GM19463 (cell line): ENCODE results near the gene RAB38.

Experiments
- ATAC-seq: cut with Tn5 transposase; IDR thresholded peaks from one replicate; pipeline ENCODE4 v1.9.1; 2021; ENCODE audit warnings: mild to moderate bottlenecking, moderate library complexity; ENCODE audit not compliant: unreplicated experiment

Gene RAB38

DNA sequence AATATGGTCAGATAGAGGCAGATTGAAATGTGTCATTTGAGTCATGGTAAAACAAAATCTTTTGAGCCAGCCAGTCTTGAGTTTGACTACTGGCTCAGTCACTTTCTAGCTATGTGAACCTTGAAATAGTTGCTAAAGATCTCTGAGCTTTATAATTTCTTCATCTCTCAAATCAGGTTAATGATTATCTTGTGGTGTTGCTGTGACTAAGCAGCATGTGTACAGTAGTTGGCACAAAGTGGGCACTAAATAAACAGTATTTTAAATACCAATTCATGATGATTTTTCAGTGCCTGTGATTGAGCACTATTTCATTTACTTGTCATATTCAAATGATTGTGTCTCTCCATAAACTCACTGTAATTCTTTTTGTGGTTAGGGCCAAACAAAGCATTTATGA lies 70.8 kb downstream of the RAB38 start:
- ATAC-seq = peak; percentile 49

DNA sequence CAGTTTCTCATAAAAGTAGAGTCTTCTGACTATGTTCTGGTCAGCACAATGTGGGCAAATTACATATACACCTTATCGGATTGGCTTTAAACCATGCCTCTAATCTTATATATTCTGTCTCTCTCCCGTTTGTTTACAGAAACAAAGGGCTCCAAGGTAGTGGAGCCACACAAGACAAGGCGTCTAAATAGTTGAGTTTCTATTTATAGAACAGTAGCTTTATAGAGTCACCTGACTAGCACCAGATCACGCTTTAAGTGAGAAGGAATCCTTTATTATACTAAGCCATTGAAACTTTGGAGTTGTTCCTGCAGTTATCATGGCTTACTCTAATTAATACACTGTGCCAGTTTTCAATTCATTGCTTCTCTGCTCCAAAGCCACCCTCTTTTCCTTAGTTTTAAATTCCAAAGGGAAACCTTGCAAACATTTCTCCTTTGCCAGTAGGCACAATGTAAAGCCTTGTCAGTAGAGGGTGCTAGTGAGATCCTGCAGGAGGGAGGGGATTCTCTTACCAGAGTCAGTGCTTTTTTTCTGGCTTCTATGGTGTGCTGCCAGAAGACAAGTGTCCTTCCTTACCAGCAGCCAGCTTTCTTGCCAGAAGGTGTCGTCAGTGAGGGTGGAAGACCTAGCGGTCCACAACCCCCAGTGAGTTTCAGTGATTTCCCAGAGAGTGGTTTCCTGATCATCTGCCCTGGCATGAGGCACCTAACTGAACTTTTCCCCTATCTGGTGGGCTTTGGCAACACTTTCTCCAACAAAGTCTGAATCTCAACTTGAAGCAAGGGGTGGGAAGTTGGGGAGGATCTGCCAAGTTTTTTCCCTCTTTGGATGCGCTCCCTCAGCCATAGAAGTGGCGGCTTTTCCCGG lies 71.7 kb downstream of the RAB38 start:
- peak; percentile 81 for ATAC-seq

DNA sequence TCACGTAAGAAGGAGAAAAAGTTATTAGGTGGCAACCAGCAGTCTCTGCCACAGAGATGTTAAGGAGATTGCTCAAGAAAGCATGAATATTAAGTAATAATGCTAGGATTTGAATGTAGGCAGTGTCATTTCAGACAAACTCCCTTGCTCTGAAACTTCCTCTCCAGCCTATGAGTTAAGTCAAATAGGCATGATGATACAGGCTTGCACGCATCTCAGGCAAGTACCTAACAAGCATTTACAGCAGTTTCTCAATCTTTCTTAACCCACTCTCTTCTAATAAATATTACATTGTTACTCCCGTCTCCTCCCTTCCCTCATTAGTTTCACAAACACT lies 72.7 kb downstream of the RAB38 start:
- no peak for ATAC-seq

DNA sequence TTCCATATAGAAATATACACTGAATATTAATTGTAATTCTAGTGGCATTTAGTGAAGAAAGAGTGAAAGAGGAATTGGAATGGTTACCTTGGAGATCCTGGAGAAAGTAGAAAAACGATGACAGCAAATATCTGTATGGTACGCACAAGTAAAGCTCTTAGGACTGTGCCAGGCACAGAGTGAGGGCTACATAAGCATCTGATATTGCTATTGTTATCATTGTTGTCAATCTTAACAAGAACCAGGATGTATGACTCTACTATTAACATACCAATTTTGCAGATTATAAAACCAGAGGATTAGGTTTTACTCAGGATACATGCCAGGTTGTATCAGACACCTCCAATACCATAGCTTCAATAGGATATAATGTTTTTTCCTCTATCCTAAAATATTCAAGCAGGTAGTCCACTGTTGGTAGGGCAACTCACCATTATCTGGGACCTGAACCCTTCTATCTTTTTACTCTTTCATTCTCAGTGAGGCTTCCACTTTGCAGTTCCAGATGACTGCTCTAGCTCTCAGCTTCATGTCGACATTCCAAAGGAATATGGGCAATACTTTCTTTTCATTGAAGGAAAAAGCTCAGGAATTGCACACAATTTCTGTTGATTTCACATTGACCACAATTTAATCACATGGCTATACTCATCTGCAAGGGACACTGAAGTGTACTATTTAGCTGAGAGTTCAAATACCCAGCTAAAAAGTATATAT lies 73.2 kb downstream of the RAB38 start:
- ATAC-seq = no peak

DNA sequence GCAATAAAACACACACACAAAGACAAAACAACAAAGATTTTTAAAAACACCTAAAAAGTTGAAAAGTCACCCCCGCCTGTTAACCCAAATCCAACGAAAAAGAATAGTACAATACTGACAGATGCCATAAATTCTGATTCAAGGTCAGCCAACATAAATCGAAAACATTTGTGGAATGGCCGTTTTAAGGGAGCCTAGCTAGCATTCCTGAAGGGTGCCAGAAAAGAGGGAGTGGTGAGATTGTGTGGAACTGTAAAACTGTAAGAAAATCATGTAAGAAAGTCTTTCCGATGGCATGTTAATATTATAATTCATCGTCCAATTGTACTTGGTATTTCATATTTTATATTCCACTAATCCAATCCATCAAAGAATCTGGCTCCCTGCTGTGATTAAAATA lies 75.1 kb downstream of the RAB38 start:
- ATAC-seq = no peak

DNA sequence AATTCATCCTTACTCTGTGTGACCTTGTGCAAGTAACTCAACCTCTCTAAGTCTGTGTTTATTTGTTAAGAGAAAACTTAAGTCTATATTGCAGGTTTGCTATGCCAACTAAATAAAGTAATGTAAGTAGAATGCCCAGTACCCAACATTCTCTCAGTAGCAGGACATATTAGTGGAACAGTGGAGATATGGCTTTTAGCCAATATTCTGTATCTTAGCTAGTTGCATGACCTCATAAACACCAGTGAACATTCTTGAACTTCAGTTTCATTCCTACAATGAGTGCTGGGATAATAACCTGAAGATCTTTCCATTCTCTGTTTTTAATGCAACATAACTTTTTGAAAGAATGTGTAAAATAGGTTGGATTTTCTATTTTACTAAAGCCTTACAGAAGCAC lies 77.0 kb downstream of the RAB38 start:
- no peak for ATAC-seq

DNA sequence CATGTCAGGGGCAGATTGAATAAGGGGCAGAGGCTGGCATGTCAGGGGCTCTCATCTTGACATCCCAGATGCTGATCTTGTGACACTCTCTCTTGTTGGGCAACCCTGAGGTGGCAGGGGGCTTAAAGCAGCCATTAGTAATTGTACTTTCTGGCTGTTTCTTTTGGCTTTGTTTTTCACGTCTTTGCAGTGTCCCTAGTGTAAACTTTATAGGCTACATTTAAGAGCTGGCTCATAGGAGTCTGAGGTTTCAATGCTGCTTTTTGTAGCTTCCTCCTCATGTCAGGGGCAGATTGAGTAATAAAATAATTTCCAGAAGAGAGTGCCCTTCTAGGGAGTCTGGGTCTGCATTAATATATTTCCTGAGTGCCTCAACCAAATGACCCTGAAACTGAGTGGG lies 86.1 kb downstream of the RAB38 start:
- ATAC-seq = no peak

DNA sequence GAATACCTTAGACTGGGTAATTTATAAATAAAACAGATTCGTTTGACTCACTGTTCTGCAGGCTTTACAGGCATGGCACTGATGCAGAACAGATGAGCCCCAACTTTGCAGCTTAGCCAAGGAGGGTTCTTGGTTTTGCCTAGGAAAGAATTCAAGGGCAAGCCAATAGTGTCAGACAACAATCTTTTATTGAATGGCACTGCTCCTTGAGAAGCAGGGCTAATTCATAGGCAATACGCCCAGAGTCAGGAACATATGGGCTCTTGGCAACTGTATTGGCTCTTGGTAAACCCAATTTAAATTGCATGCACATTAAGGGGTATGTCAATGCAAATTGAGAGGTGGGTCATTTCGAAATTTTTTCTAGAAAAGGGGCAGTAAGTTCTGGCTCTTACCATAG lies 87.9 kb downstream of the RAB38 start:
- no peak for ATAC-seq

DNA sequence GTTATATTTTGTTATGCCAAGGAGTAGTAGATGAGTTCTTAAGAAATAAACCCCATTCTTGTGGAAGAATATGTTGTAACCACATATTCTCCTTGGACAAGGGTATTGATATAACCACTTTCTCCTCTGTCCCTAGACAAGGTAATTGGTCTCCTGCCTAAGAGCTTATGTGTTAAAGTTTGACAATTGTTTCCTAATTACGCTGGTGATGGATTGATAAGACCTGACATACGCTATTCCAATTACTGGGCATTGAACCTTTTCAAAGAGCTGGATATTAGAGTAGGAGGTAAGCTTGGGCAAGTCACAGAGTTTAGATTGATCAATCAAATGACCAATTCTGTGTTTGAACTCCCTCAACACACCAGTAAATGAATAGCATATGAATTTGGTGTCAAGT lies 88.9 kb downstream of the RAB38 start:
- no peak for ATAC-seq

DNA sequence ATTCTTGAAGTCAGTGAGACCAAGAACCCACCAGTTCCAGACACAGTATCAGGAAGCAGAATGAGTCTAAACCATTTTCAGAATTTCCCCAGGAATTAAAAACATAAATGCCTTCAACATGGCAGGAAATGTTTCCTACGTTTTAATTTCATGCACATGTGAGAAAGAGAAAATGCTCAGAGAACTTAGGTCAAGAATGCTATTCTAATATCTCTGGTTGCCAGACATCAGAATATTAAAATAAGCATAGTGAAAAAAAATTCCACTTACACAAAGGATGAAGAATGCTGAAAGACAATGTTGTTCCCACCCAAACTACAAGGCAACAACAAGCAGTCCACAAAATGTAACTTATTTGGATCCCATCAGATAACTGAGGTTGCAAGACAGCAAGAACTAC lies 104.8 kb downstream of the RAB38 start:
- no peak for ATAC-seq

DNA sequence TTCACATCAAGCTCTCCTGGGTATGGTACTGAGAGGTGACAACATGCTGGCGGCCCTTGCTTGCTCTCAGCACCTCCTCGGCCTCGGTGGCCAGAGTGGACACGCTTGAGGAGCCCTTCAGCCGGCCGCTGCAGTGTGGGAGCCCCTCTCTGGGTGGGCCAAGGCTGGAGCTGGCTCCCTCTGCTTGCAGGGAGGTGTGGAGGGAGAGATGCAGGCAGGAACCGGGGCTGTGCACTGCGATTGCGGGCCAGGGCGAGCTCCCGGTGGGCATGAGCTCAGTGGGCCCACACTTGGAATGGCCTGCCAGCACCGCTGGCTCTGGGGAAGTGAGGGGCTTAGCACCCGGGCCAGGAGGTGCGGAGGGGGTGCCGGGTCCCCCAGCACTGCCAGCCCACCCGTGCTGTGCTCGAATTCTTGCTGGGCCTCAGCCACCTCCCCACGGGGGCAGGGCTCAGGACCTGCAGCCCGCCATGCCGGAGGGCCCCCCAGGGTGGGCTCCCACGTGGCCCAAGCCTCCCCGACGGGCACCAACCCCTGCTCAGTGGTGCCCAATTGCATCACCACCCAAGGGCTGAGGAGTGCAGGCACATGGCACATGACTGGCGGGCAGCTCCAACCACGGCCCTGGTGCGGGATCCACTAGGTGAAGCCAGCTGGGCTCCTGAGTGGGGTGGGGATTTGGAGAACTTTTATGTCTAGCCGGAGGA lies 106.2 kb downstream of the RAB38 start:
- no peak for ATAC-seq

DNA sequence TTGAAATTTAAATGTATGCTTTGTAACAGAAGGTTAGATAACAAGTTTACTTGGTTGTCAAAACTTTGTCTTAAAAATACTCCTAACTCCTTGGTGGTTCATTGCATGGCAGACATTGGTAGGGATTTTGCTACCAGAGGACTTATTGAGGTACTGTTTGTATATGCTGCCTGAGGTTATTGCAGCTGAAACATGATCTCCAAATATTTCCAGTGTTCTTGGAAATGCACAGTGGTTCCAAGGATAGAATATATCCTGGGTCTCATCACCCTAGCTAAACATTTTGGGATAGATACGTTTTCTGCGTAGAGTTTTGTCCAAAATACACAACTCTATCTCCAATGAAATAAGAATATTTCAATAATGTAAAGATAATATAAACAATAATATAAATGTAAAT lies 109.2 kb downstream of the RAB38 start:
- ATAC-seq = no peak

DNA sequence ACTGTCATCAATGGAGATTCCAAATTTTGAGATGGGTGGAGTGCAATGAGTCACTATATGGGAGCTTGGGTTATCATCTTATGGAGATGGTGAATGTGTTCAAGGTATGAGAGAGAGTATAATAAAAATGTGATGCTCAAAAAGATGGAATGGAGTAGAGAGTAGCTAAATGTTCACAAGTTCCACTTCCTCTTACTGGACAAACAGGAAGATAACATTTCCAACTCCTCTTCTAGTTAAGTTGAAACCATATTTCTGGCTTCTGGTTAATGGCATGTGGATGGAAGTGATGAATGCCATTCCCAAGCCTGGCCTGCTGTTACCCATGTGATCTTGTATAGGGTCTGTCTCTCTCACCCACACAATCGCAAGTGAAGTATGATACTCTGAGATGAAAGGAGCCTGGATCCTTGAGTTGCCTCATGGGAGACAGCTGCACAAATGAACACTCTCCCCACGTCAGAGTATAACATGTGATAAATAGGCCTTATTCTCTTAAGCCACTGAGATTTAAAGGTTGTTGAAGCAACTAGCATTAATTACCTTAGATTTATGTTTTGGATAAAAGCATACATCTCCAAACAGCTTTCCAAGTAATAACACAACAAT lies 111.0 kb downstream of the RAB38 start:
- no peak for ATAC-seq
